B cell (primary cell): ENCODE data around the gene TEC. TPM values are rescaled to one million over a fixed set of nuclear protein-coding genes. Genes with fewer than 3 reads are reported as not detected.

Experiments
- ATAC-seq: fragments of 200-7000 bp; cut with Tn5 transposase; one replicate; pipeline ENCODE4 v1.10.0; 2021; ENCODE audit warnings: low read depth, mild to moderate bottlenecking, moderate number of reproducible peaks, moderate library complexity
- CTCF ChIA-PET: fragments of 350-600 bp; sonication (Branson Sonifier 250); formaldehyde crosslinking; loops from one replicate; lab custom pipeline; 2021; ENCODE audit warnings: antibody characterized with exemption, inconsistent platforms; lab: Charles Lee
- POLR2A ChIA-PET: fragments of 350-600 bp; sonication (Branson Sonifier 250); formaldehyde crosslinking; loops from one replicate; lab custom pipeline; 2021; ENCODE audit warnings: antibody characterized with exemption; lab: Charles Lee
- DNase-seq: peaks from one replicate; pipeline ENCODE4 v3.0.0; 2013
- H2AFZ ChIP-seq: 2 replicates; pipeline ENCODE4 v1.6.1; 2012; ENCODE audit warnings: mild to moderate bottlenecking, low read depth, low read length; ENCODE audit not compliant: insufficient read depth, poor library complexity, severe bottlenecking
- H3K27ac ChIP-seq, 2 donors: 1 replicate in 1 of 2; 2 replicates in 1 of 2; pipeline ENCODE4 v1.5.1; 2012 to 2013; ENCODE audit warnings: low read length in 2 of 2, mild to moderate bottlenecking in 2 of 2, moderate library complexity in 1 of 2
- H3K27me3 ChIP-seq, 4 experiments: fragments of 200-600 bp in 1 of 4; sonication (generic) in 1 of 4; replicated peaks in 1 of 4; 1 replicate in 2 of 4; 2 replicates in 2 of 4; pipeline versions ENCODE4 v1.6.1 to v1.7.0; 2013 to 2016; ENCODE audit warnings: low read length in 3 of 4, mild to moderate bottlenecking in 2 of 4, mixed read lengths in 1 of 4, moderate library complexity in 1 of 4; ENCODE audit not compliant: insufficient read depth in 4 of 4, control insufficient read depth in 3 of 4; ENCODE audit errors: control extremely low read depth in 1 of 4
- H3K36me3 ChIP-seq, 2 experiments: replicated peaks in 1 of 2; 1 replicate in 1 of 2; 2 replicates in 1 of 2; pipeline versions ENCODE4 v1.6.1 to v1.7.1; 2013; ENCODE audit warnings: low read length in 1 of 2; ENCODE audit not compliant: insufficient read depth in 2 of 2, control insufficient read depth in 1 of 2; ENCODE audit errors: control extremely low read depth in 1 of 2, extremely low read depth in 1 of 2
- H3K4me1 ChIP-seq, 2 donors: fragments of 200-600 bp in 1 of 2; sonication (generic) in 1 of 2; 1 replicate in 1 of 2; 2 replicates in 1 of 2; pipeline versions ENCODE4 v1.5.1 to v1.6.1; 2013 to 2017; ENCODE audit warnings: low read length in 2 of 2; ENCODE audit not compliant: control insufficient read depth in 2 of 2, insufficient read depth in 2 of 2
- H3K4me2 ChIP-seq: replicated peaks from 2 replicates; pipeline ENCODE3; 2012; ENCODE audit warnings: mild to moderate bottlenecking, low read depth, low read length; ENCODE audit not compliant: poor library complexity, severe bottlenecking
- H3K4me3 ChIP-seq, 5 experiments: fragments of 200-600 bp in 1 of 5; sonication (generic) in 1 of 5; 1 replicate in 3 of 5; 2 replicates in 2 of 5; pipeline versions ENCODE4 v1.5.1 to v1.7.0; 2011 to 2016; ENCODE audit warnings: low read length in 4 of 5, mild to moderate bottlenecking in 4 of 5, low read depth in 2 of 5, control low read depth in 1 of 5, moderate library complexity in 1 of 5; ENCODE audit not compliant: insufficient read depth in 1 of 5; ENCODE audit errors: control extremely low read depth in 1 of 5, extremely low read depth in 1 of 5
- H3K79me2 ChIP-seq: fragments of 200-600 bp; sonication (generic); one replicate; pipeline ENCODE4 v1.6.0; 2016; ENCODE audit warnings: low read length; ENCODE audit not compliant: control insufficient read depth, insufficient read depth
- H3K9ac ChIP-seq: fragments of 200-600 bp; sonication (generic); 2 replicates; pipeline ENCODE4 v1.6.1; 2017; ENCODE audit warnings: mild to moderate bottlenecking, low read length, moderate library complexity
- H3K9me3 ChIP-seq, 3 donors: one replicate each; pipeline versions ENCODE4 v1.6.1 to v1.7.1; 2013; ENCODE audit warnings: low read length in 2 of 3; ENCODE audit not compliant: control insufficient read depth in 2 of 3, insufficient read depth in 1 of 3; ENCODE audit errors: control extremely low read depth in 1 of 3
- H4K20me1 ChIP-seq: 2 replicates; pipeline ENCODE4 v1.6.0; 2012; ENCODE audit warnings: mild to moderate bottlenecking, low read length; ENCODE audit not compliant: insufficient read depth, control insufficient read depth, poor library complexity, severe bottlenecking
- H3K27ac Mint-ChIP-seq: one replicate; pipeline ENCODE4 v1.8.0; 2021; ENCODE audit warnings: mixed read lengths
- H3K27me3 Mint-ChIP-seq: one replicate; pipeline ENCODE4 v1.8.0; 2021; ENCODE audit warnings: mixed read lengths
- H3K4me1 Mint-ChIP-seq: one replicate; pipeline ENCODE4 v1.8.0; 2021; ENCODE audit warnings: mixed read lengths
- H3K4me3 Mint-ChIP-seq: one replicate; pipeline ENCODE4 v1.8.0; 2021; ENCODE audit warnings: mixed read lengths
- H3K9me3 Mint-ChIP-seq: one replicate; pipeline ENCODE4 v1.8.0; 2022; ENCODE audit warnings: mixed read lengths; ENCODE audit not compliant: insufficient read depth
- CTCF ChIP-seq: fragments of 200-600 bp; IDR thresholded peaks from one replicate; pipeline ENCODE4 v1.8.0; 2022; ENCODE audit warnings: antibody characterized with exemption, mild to moderate bottlenecking
- EZH2 ChIP-seq: IDR thresholded peaks from 2 replicates; pipeline ENCODE4 v1.6.1; 2012; ENCODE audit warnings: borderline replicate concordance, low read depth, mild to moderate bottlenecking, moderate library complexity, low read length; ENCODE audit not compliant: insufficient read depth, poor library complexity, severe bottlenecking
- WGBS: methylation state at CpG from one replicate; pipeline ENCODE4 v1.1.5; 2013; ENCODE audit warnings: missing lambda C conversion rate; ENCODE audit not compliant: insufficient coverage; 5-methylcytosine and 5-hydroxymethylcytosine counted together
- intact Hi-C: fragments of 100-400 bp; cut with micrococcal nuclease; formaldehyde crosslinking; loops from one replicate; pipeline ENCODE4 v1.10.0; 2022
- polyA plus RNA-seq: library from polyadenylated mRNA; depleted of rRNA; stranded (reverse); fragments of >200 nt; gene quantifications from 2 replicates; pipeline ENCODE4 v1.2.3, GENCODE V29; 2012
- total RNA-seq, 2 donors: library from RNA; stranded (reverse); fragments of 120-200 nt in 1 of 2; gene quantifications; 1 replicate in 1 of 2; 2 replicates in 1 of 2; pipeline versions ENCODE4 v1.2.3 to v1.2.4, GENCODE V29; 2013 to 2022

The TEC gene
- total and polyA plus RNA-seq, 2 donors (not counting 1 experiment from before 2014, with no cell fraction given): 2.0 to 8.3 TPM

- no peaks in the 10 kb centered on the region for H3K9me3 ChIP-seq
- POLR2A ChIA-PET: no interaction called here
- no peak for ATAC-seq
- H3K4me3 ChIP-seq: no peak overlapping the region
- H3K27me3 ChIP-seq: no peaks in the 10 kb centered on the region
- DNase-seq: no peak
- H3K4me3 Mint-ChIP-seq: no peak overlapping the region
- H3K27ac ChIP-seq: no peak overlapping the region
- CTCF ChIA-PET: interaction anchor here (1.3 kb wide), 1 partner anchor 10 kb away, joined by 4 read pairs; no protein-coding TSS in a partner anchor
- no peak overlapping the region for H3K27ac Mint-ChIP-seq
- TF ChIP-seq EZH2 (no peak), CTCF (no peak)
- H3K36me3 ChIP-seq: no peaks in the 10 kb centered on the region
- H3K27me3 Mint-ChIP-seq: peaks cover 5% of the 10 kb centered on the region
- H3K4me2 ChIP-seq: no peak overlapping the region
- H3K4me1 ChIP-seq: no peaks in the 10 kb centered on the region
- H3K4me1 Mint-ChIP-seq: no peaks in the 10 kb centered on the region
- H3K9ac ChIP-seq: no peak overlapping the region
- no peak overlapping the region for H2AFZ ChIP-seq
- no peaks in the 10 kb centered on the region for H4K20me1 ChIP-seq
- no peaks in the 10 kb centered on the region for H3K9me3 Mint-ChIP-seq
- H3K79me2 ChIP-seq: no peaks in the 10 kb centered on the region
- intact Hi-C loops: no loop called here
Measured at GRCh38 chr4:48119646-48120045, 150.0 kb downstream of the TEC start.

- H4K20me1 ChIP-seq: no peaks in the 10 kb centered on the region
- no peaks in the 10 kb centered on the region for H3K79me2 ChIP-seq
- no CpG with 5 or more reads among the region's 2 CpGs for WGBS
- Mint-ChIP-seq H3K27ac (no peak overlapping the region), H3K27me3 (no peaks in the 10 kb centered on the region), H3K9me3 (no peaks in the 10 kb centered on the region), H3K4me3 (no peak overlapping the region), H3K4me1 (no peaks in the 10 kb centered on the region)
- no peaks in the 10 kb centered on the region for H3K9me3 ChIP-seq
- H2AFZ ChIP-seq: no peak overlapping the region
- no peak overlapping the region for H3K4me2 ChIP-seq
- H3K4me3 ChIP-seq: no peak overlapping the region
- H3K4me1 ChIP-seq: no peaks in the 10 kb centered on the region
- no peaks in the 10 kb centered on the region for H3K27me3 ChIP-seq
- ChIA-PET CTCF (interaction anchor here (1.0 to 1.9 kb wide), 3 partner anchors 9 to 11 kb away, joined by 4 to 5 read pairs (median 4); no protein-coding TSS in a partner anchor), POLR2A (no interaction called here)
- H3K27ac ChIP-seq: no peak overlapping the region
- no peak for TF ChIP-seq CTCF
- TF ChIP-seq EZH2: no peak
- no peak overlapping the region for H3K9ac ChIP-seq
- intact Hi-C loops: no loop called here
- no peaks in the 10 kb centered on the region for H3K36me3 ChIP-seq
- ATAC-seq (no peak), DNase-seq (no peak)
Measured at GRCh38 chr4:48118081-48118480, 151.6 kb downstream of the TEC start.
